H1 (cell line): ENCODE measurements around the gene TACR2. TPM values are rescaled to one million over a fixed set of nuclear protein-coding genes. Genes with fewer than 3 reads are reported as not detected.

Experiments used
- CTCF ChIA-PET: fragments of 300-600 bp; sonication (Branson Sonifier 250); formaldehyde crosslinking; loops from one replicate; lab custom pipeline; 2021; ENCODE audit not compliant: partially characterized antibody; lab: Charles Lee
- POLR2A ChIA-PET: fragments of 300-600 bp; sonication (Branson Sonifier 250); formaldehyde crosslinking; loops from one replicate; lab custom pipeline; 2021; ENCODE audit warnings: inconsistent platforms; ENCODE audit not compliant: partially characterized antibody; lab: Charles Lee
- DNase-seq, 2 experiments: peaks; one replicate each; pipeline versions ENCODE4 v3.0.0 to v3.0.0-alpha.2; 2010 to 2022; ENCODE audit warnings: low spot score in 2 of 2, low read depth in 1 of 2, mixed read lengths in 1 of 2
- FAIRE-seq: peaks from 2 replicates; lab custom pipeline; 2011; peaks lifted over from hg19 to GRCh38; lab: Jason Lieb, UNC
- H2AFZ ChIP-seq: 2 replicates; pipeline ENCODE4 v1.8.1; 2012; ENCODE audit warnings: low read length, inconsistent platforms
- H2AK5ac ChIP-seq: 2 replicates; pipeline ENCODE4 v1.6.1; 2013; ENCODE audit warnings: low read depth, low read length
- H2BK120ac ChIP-seq: replicated peaks from 2 replicates; pipeline ENCODE3; 2013; ENCODE audit warnings: low read depth, low read length, inconsistent platforms
- H2BK12ac ChIP-seq: 2 replicates; pipeline ENCODE4 v1.6.1; 2013; ENCODE audit warnings: low read depth, low read length
- H2BK15ac ChIP-seq: 2 replicates; pipeline ENCODE4 v1.6.1; 2013; ENCODE audit warnings: low read length
- H2BK20ac ChIP-seq: 2 replicates; pipeline ENCODE4 v1.6.1; 2013; ENCODE audit warnings: low read length
- H2BK5ac ChIP-seq: 2 replicates; pipeline ENCODE4 v1.6.1; 2013; ENCODE audit warnings: low read depth, low read length
- H3K14ac ChIP-seq: 2 replicates; pipeline ENCODE4 v1.6.1; 2013; ENCODE audit warnings: inconsistent platforms; ENCODE audit not compliant: insufficient read length
- H3K18ac ChIP-seq: 2 replicates; pipeline ENCODE4 v1.6.1; 2013; ENCODE audit warnings: low read length; ENCODE audit errors: extremely low read depth
- H3K23ac ChIP-seq: 2 replicates; pipeline ENCODE4 v1.6.1; 2013; ENCODE audit warnings: inconsistent platforms; ENCODE audit not compliant: insufficient read length
- H3K23me2 ChIP-seq: 2 replicates; pipeline ENCODE4 v1.6.1; 2013; ENCODE audit warnings: low read depth, low read length
- H3K27ac ChIP-seq: 2 replicates; pipeline ENCODE4 v1.6.1; 2011; ENCODE audit warnings: low read depth, low read length, inconsistent platforms
- H3K27me3 ChIP-seq, 4 experiments: replicated peaks in 1 of 4; 1 replicate in 1 of 4; 2 replicates in 3 of 4; pipeline versions ENCODE4 v1.6.1 to v1.8.1; 2011 to 2013; ENCODE audit warnings: low read length in 3 of 4, mild to moderate bottlenecking in 3 of 4, inconsistent platforms in 2 of 4, mixed read lengths in 2 of 4, moderate library complexity in 1 of 4; ENCODE audit not compliant: control insufficient read depth in 3 of 4, insufficient read depth in 3 of 4; ENCODE audit errors: extremely low read depth in 1 of 4
- H3K36me3 ChIP-seq, 4 experiments: 2 replicates each; pipeline versions ENCODE4 v1.6.1 to v1.8.1; 2011 to 2013; ENCODE audit warnings: mild to moderate bottlenecking in 4 of 4, low read length in 3 of 4, moderate library complexity in 2 of 4, control low read depth in 1 of 4, inconsistent platforms in 1 of 4; ENCODE audit not compliant: insufficient read depth in 4 of 4, control insufficient read depth in 2 of 4
- H3K4ac ChIP-seq: replicated peaks from 2 replicates; pipeline ENCODE3; 2013; ENCODE audit warnings: low read length, low read depth, mixed read lengths, inconsistent platforms; ENCODE audit not compliant: insufficient read length
- H3K4me1 ChIP-seq, 4 experiments: replicated peaks in 1 of 4; 1 replicate in 1 of 4; 2 replicates in 3 of 4; pipeline versions ENCODE4 v1.6.1 to v1.8.1; 2011 to 2013; ENCODE audit warnings: low read length in 3 of 4, inconsistent platforms in 2 of 4, mixed read lengths in 1 of 4; ENCODE audit not compliant: insufficient read depth in 4 of 4, control insufficient read depth in 3 of 4
- H3K4me2 ChIP-seq, 2 experiments: 2 replicates each; pipeline versions ENCODE4 v1.6.1 to v1.8.1; 2011 to 2013; ENCODE audit warnings: low read depth in 2 of 2, low read length in 2 of 2, control low read depth in 1 of 2, inconsistent platforms in 1 of 2, mild to moderate bottlenecking in 1 of 2; ENCODE audit not compliant: insufficient read depth in 1 of 2
- H3K4me3 ChIP-seq, 4 experiments: fragments of 200-600, 300-600 bp in 1 of 4; sonication (generic), shearing (Covaris generic), sonication (Bioruptor Twin) in 1 of 4; 2 replicates each; pipeline versions ENCODE4 v1.5.1 to v1.8.1; 2011 to 2016; ENCODE audit warnings: low read length in 4 of 4, low read depth in 3 of 4, control low read depth in 2 of 4, inconsistent platforms in 2 of 4, mild to moderate bottlenecking in 2 of 4, mixed read lengths in 1 of 4, moderate library complexity in 1 of 4; ENCODE audit not compliant: insufficient read depth in 2 of 4; ENCODE audit errors: extremely low read depth in 1 of 4
- H3K56ac ChIP-seq: replicated peaks from 2 replicates; pipeline ENCODE3; 2013; ENCODE audit warnings: low read depth, mild to moderate bottlenecking, mixed read lengths, low read length, inconsistent platforms; ENCODE audit not compliant: insufficient read length
- H3K79me1 ChIP-seq: 2 replicates; pipeline ENCODE4 v1.6.1; 2013; ENCODE audit warnings: low read depth, low read length, control low read depth
- H3K79me2 ChIP-seq, 2 experiments: 2 replicates each; pipeline versions ENCODE4 v1.6.1 to v1.8.1; 2012 to 2013; ENCODE audit warnings: low read length in 2 of 2, mild to moderate bottlenecking in 2 of 2, inconsistent platforms in 1 of 2; ENCODE audit not compliant: insufficient read depth in 2 of 2, control insufficient read depth in 1 of 2
- H3K9ac ChIP-seq, 4 experiments: replicated peaks in 1 of 4; 1 replicate in 1 of 4; 2 replicates in 3 of 4; pipeline versions ENCODE4 v1.6.1 to v1.8.1; 2011 to 2013; ENCODE audit warnings: low read depth in 3 of 4, low read length in 3 of 4, control low read depth in 2 of 4, mild to moderate bottlenecking in 2 of 4, moderate library complexity in 2 of 4, inconsistent platforms in 1 of 4; ENCODE audit errors: extremely low read depth in 1 of 4
- H3K9me3 ChIP-seq, 2 experiments: 2 replicates each; pipeline versions ENCODE4 v1.6.1 to v1.8.1; 2012 to 2013; ENCODE audit warnings: mild to moderate bottlenecking in 2 of 2, moderate library complexity in 2 of 2, control low read depth in 1 of 2, inconsistent platforms in 1 of 2, low read depth in 1 of 2, low read length in 1 of 2, mixed read lengths in 1 of 2; ENCODE audit not compliant: insufficient read depth in 2 of 2
- H4K20me1 ChIP-seq, 2 experiments: replicated peaks in 1 of 2; 2 replicates each; pipeline versions ENCODE3 to v1.8.1; 2011 to 2013; ENCODE audit warnings: inconsistent platforms in 2 of 2, low read length in 2 of 2, mild to moderate bottlenecking in 1 of 2; ENCODE audit not compliant: insufficient read depth in 2 of 2, control insufficient read depth in 1 of 2
- H4K5ac ChIP-seq: 2 replicates; pipeline ENCODE4 v1.6.1; 2013; ENCODE audit warnings: low read length, low read depth, mixed read lengths, inconsistent platforms; ENCODE audit not compliant: insufficient read length
- H4K8ac ChIP-seq: 2 replicates; pipeline ENCODE4 v1.8.0; 2013; ENCODE audit warnings: mild to moderate bottlenecking, moderate library complexity, low read length, inconsistent platforms; ENCODE audit not compliant: insufficient read depth; ENCODE audit errors: extremely low read depth
- H4K91ac ChIP-seq: replicated peaks from 2 replicates; pipeline ENCODE3; 2013; ENCODE audit warnings: low read length, mixed read lengths, inconsistent platforms; ENCODE audit not compliant: insufficient read length
- EZH2 ChIP-seq: fragments of 200-600 bp; sonication (generic); IDR thresholded peaks from 2 replicates; pipeline ENCODE4 v1.7.1; 2012; ENCODE audit warnings: low read depth, mild to moderate bottlenecking, moderate library complexity, low read length, inconsistent platforms; ENCODE audit not compliant: severe bottlenecking
- KDM5A ChIP-seq: fragments of 200-600 bp; IDR thresholded peaks from 2 replicates; pipeline ENCODE4 v1.7.1; 2012; ENCODE audit warnings: mild to moderate bottlenecking, low read length, inconsistent platforms, mixed read lengths
- NRF1 ChIP-seq: IDR thresholded peaks from 2 replicates; pipeline ENCODE4 v1.6.1; 2011; ENCODE audit warnings: mild to moderate bottlenecking, low read depth, low read length, improper control_type of control experiment
- POLR2A ChIP-seq, 2 experiments: IDR thresholded peaks; 1 replicate in 1 of 2; 2 replicates in 1 of 2; pipeline ENCODE4 v1.6.1; 2011; ENCODE audit warnings: low read depth in 2 of 2, low read length in 2 of 2, mild to moderate bottlenecking in 2 of 2; ENCODE audit errors: control extremely low read depth in 1 of 2
- POU5F1 ChIP-seq: IDR thresholded peaks from 2 replicates; pipeline ENCODE4 v1.6.1; 2011; ENCODE audit warnings: low read depth, mild to moderate bottlenecking, low read length, moderate library complexity
- SIN3A ChIP-seq, 2 experiments: IDR thresholded peaks in 1 of 2; conservative IDR thresholded peaks in 1 of 2; 2 replicates each; pipeline ENCODE4 v1.6.1; 2011 to 2012; ENCODE audit warnings: low read length in 2 of 2, improper control_type of control experiment in 1 of 2, low read depth in 1 of 2, mild to moderate bottlenecking in 1 of 2
- SUZ12 ChIP-seq: fragments of 200-600 bp; sonication (generic); IDR thresholded peaks from 2 replicates; pipeline ENCODE4 v1.6.1; 2012; ENCODE audit warnings: mild to moderate bottlenecking, inconsistent platforms, low read length, moderate library complexity, mixed read lengths
- YY1 ChIP-seq: IDR thresholded peaks from 2 replicates; pipeline ENCODE4 v1.6.1; 2011; ENCODE audit warnings: low read depth, mild to moderate bottlenecking, low read length
- WGBS, 2 experiments: shearing (Covaris generic) in 1 of 2; methylation state at CpG; one replicate each; pipeline versions ENCODE4 v1.1.6 to v1.1.7; 2013 to 2015; ENCODE audit warnings: low lambda C conversion rate in 2 of 2, mixed read lengths in 2 of 2, inconsistent platforms in 1 of 2, low coverage in 1 of 2, missing lambda C conversion rate in 1 of 2; ENCODE audit not compliant: insufficient replicate concordance in 2 of 2, insufficient coverage in 1 of 2, insufficient read length in 1 of 2; ENCODE audit errors: extremely low coverage in 1 of 2, missing lambda C conversion rate in 1 of 2; 5-methylcytosine and 5-hydroxymethylcytosine counted together
- polyA plus RNA-seq, 7 experiments: library from polyadenylated mRNA; depleted of rRNA in 3 of 7; stranded (reverse) in 5 of 7; unstranded in 2 of 7; fragments of >200 nt in 5 of 7; fragments of 200-250 nt in 2 of 7; gene quantifications; 1 replicate in 5 of 7; 2 replicates in 1 of 7; 4 replicates in 1 of 7; pipeline versions ENCODE4 v1.2.1 to v1.2.3, GENCODE V29; 2011 to 2013; ENCODE audit warnings: missing spikeins in 2 of 7, mixed read lengths in 2 of 7
- total RNA-seq: library from RNA; stranded (reverse); fragmentation: NEBNext Ultra II Directional; extraction: Animal tissue kit (Norgen Biotek cat#: 25700); gene quantifications from 2 replicates; pipeline ENCODE4 v1.2.1, GENCODE V29; 2021
- TF ChIP-seq, protein P1 (sequence below): IDR thresholded peaks from 2 replicates; pipeline ENCODE4 v1.6.1; 2011; ENCODE audit warnings: low read length, improper control_type of control experiment
- TF ChIP-seq, protein P2 (sequence below): IDR thresholded peaks from 2 replicates; pipeline ENCODE4 v1.6.1; 2011; ENCODE audit warnings: low read depth, mild to moderate bottlenecking, low read length; ENCODE audit not compliant: insufficient read depth

TACR2 gene
- total and polyA plus RNA-seq, 2 of the 8 experiments (the other 6 are each of a cell fraction or from before 2014, with no cell fraction given), result 0.06 TPM; not detected in 1

- CTCF ChIA-PET, result interaction anchor here (0.8 to 4.9 kb wide), 5 partner anchors 9 to 98 kb away, joined by 3 to 24 read pairs (median 3); no protein-coding TSS in a partner anchor
- no peak overlapping the region; the same call in 1 of the 2 replicates for H4K8ac ChIP-seq
- H3K9me3 ChIP-seq, result no peaks in the 10 kb centered on the region
- POLR2A ChIA-PET, result interaction anchor here (0.8 kb wide), 1 partner anchor 9 kb away, joined by 3 read pairs; no protein-coding TSS in a partner anchor
- no peak overlapping the region for H3K56ac ChIP-seq
- no peak overlapping the region for H2BK12ac ChIP-seq
- H3K18ac ChIP-seq, result no peak overlapping the region
- no peak overlapping the region for H2AFZ ChIP-seq
- WGBS, 2 experiments, result 92% methylated on average over 5 of the region's 5 CpGs; no CpG with 5 or more reads in 1 of the 2 experiments
- H3K14ac ChIP-seq, result no peak overlapping the region
- DNase-seq (no peak), FAIRE-seq (no peak)
- no peaks in the 10 kb centered on the region for H3K23me2 ChIP-seq
- no peak overlapping the region for H4K91ac ChIP-seq
- peaks cover 8 to 55% (median 42%) of the 10 kb centered on the region in 4 experiments for H3K36me3 ChIP-seq
- H2BK120ac ChIP-seq, result no peak overlapping the region
- no peak overlapping the region for H2AK5ac ChIP-seq
- H3K4me1 ChIP-seq, result 0 out of 7 replicates have a peak, but pooled peaks cover 0 to 2% (median 0%) of the 10 kb centered on the region in 4 experiments
- no peak overlapping the region for H3K9ac ChIP-seq
- peak overlapping the region; percentile 38; the same call in 1 of the 2 replicates for H2BK5ac ChIP-seq
- no peak overlapping the region for H2BK15ac ChIP-seq
- H4K5ac ChIP-seq, result no peak overlapping the region
- H3K79me2 ChIP-seq, result peaks cover 0 to 11% of the 10 kb centered on the region in 2 experiments; a peak in 1 of 4 replicates
- H3K27ac ChIP-seq, result peak overlapping the region; percentile 29; the same call in 1 of the 2 replicates
- no peak overlapping the region for H3K23ac ChIP-seq
- no peak overlapping the region for H3K4me2 ChIP-seq
- peaks cover 9% of the 10 kb centered on the region; the same call in 1 of the 2 replicates for H3K79me1 ChIP-seq
- no peaks in the 10 kb centered on the region for H3K27me3 ChIP-seq
- no peak overlapping the region for H2BK20ac ChIP-seq
- no peak overlapping the region for H3K4ac ChIP-seq
- H4K20me1 ChIP-seq, result peaks cover 2 to 5% of the 10 kb centered on the region in 2 experiments
- no peak overlapping the region for H3K4me3 ChIP-seq
- no peak for TF ChIP-seq EZH2
- no peak for TF ChIP-seq SUZ12
- TF ChIP-seq YY1, result no peak
- TF ChIP-seq POLR2A (IDR thresholded peaks at IDR 0.05; ENCODE audit: control extremely low read depth in 1 of 2, low read depth in 2 of 2, low read length in 2 of 2), result no peak
- TF ChIP-seq NRF1, result no peak
- TF ChIP-seq SIN3A (conservative IDR thresholded peaks at IDR 0.05 in 1 of 2, IDR thresholded peaks at IDR 0.05 in 1 of 2; ENCODE audit: low read depth in 1 of 2, low read length in 2 of 2), result no peak
- no peak for TF ChIP-seq POU5F1
- TF ChIP-seq, protein P1, sequence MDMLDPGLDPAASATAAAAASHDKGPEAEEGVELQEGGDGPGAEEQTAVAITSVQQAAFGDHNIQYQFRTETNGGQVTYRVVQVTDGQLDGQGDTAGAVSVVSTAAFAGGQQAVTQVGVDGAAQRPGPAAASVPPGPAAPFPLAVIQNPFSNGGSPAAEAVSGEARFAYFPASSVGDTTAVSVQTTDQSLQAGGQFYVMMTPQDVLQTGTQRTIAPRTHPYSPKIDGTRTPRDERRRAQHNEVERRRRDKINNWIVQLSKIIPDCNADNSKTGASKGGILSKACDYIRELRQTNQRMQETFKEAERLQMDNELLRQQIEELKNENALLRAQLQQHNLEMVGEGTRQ, result no peak
- TF ChIP-seq, protein P2, sequence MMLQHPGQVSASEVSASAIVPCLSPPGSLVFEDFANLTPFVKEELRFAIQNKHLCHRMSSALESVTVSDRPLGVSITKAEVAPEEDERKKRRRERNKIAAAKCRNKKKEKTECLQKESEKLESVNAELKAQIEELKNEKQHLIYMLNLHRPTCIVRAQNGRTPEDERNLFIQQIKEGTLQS, result no peak
- TF ChIP-seq KDM5A, result no peak
These were observed 50.0 kb downstream of the TACR2 start for GRCh38 chr10:69366738-69367137.
